HG03045 (cell line): ENCODE results near the gene STAT5A.
A peak's percentile ranks its signal among the peaks of the same experiment; 100 is the strongest.

Source experiments
- ATAC-seq: cut with Tn5 transposase; IDR thresholded peaks from one replicate; pipeline ENCODE4 v1.9.1; 2021; ENCODE audit warnings: mild to moderate bottlenecking, moderate library complexity; ENCODE audit not compliant: unreplicated experiment

STAT5A gene

GRCh38 chr17:42266918-42267766 lies 21.2 kb upstream of the STAT5A start:
- ATAC-seq = no peak

GRCh38 chr17:42268236-42268635 lies 20.1 kb upstream of the STAT5A start:
- ATAC-seq = no peak

GRCh38 chr17:42270170-42270535 lies 18.1 kb upstream of the STAT5A start:
- ATAC-seq = no peak

- no peak for ATAC-seq
Observed at GRCh38 chr17:42270596-42270995, 17.7 kb upstream of the STAT5A start.

GRCh38 chr17:42271006-42271778 lies 17.1 kb upstream of the STAT5A start:
- ATAC-seq = no peak

GRCh38 chr17:42271779-42272035 lies 16.6 kb upstream of the STAT5A start:
- no peak for ATAC-seq

GRCh38 chr17:42272162-42272907 lies 16.0 kb upstream of the STAT5A start:
- no peak for ATAC-seq

GRCh38 chr17:42273474-42274252 lies 14.6 kb upstream of the STAT5A start:
- no peak for ATAC-seq

GRCh38 chr17:42274253-42274542 lies 14.1 kb upstream of the STAT5A start:
- no peak for ATAC-seq

- ATAC-seq = no peak
Observed at GRCh38 chr17:42274812-42275526, 13.3 kb upstream of the STAT5A start.

GRCh38 chr17:42275527-42276358 lies 12.6 kb upstream of the STAT5A start:
- peak; percentile 42 for ATAC-seq

GRCh38 chr17:42276359-42276608 lies 12.0 kb upstream of the STAT5A start, which contains the start of gene STAT5B:
TSS of gene STAT5B (minus strand) at chr17:42276391. CDS start at chr17:42232127, 44,264 bp downstream.
- ATAC-seq = peak; percentile 56

GRCh38 chr17:42276609-42277341 lies 11.5 kb upstream of the STAT5A start:
- ATAC-seq = peak; percentile 13

- no peak for ATAC-seq
Observed at GRCh38 chr17:42277342-42277712, 11.0 kb upstream of the STAT5A start.

- no peak for ATAC-seq
Observed at GRCh38 chr17:42279776-42280630, 8.3 kb upstream of the STAT5A start.

GRCh38 chr17:42281571-42282096 lies 6.7 kb upstream of the STAT5A start:
- no peak for ATAC-seq

- no peak for ATAC-seq
Observed at GRCh38 chr17:42282478-42283080, 5.7 kb upstream of the STAT5A start.
